AG04449 (cell line): ENCODE results near the gene LZTR1.
"Not testable (repeated sequence)": the region's sequence is repeated elsewhere in the genome, so short reads cannot be mapped to it uniquely, and the experiment has no call there.

Experiments used
- CTCF ChIA-PET: fragments of 350-600 bp; formaldehyde crosslinking; extraction: SDS; loops from one replicate; lab custom pipeline; 2021; ENCODE audit warnings: antibody characterized with exemption; lab: Yijun Ruan, JAX
- POLR2A ChIA-PET: fragments of 400-600, 350-600 bp; formaldehyde crosslinking; extraction: SDS; loops from one replicate; lab custom pipeline; 2020; ENCODE audit warnings: antibody characterized with exemption, inconsistent platforms; lab: Yijun Ruan, JAX
- DNase-seq: peaks from one replicate; pipeline ENCODE4 v3.0.0-alpha.2; 2010; ENCODE audit warnings: low read depth, low spot score
- H3K4me3 ChIP-seq: 2 replicates; pipeline ENCODE4 v1.5.1; 2011; ENCODE audit warnings: low read depth, mild to moderate bottlenecking, control low read depth, low read length
- CTCF ChIP-seq: IDR thresholded peaks from one replicate; pipeline ENCODE4 v1.5.1; 2011; ENCODE audit warnings: mild to moderate bottlenecking, moderate library complexity, low read length, control low read depth, inconsistent platforms; ENCODE audit not compliant: insufficient read depth; ENCODE audit errors: missing control alignments

LZTR1 gene

GRCh38 chr22:20970939-20971657 lies 11.0 kb upstream of the LZTR1 start:
- POLR2A ChIA-PET = no interaction called here
- CTCF ChIA-PET = interaction anchor here (2.2 to 5.8 kb wide), 3 partner anchors 10 to 85 kb away, joined by 5 to 80 read pairs (median 29); partner anchors contain the start of gene LZTR1
- no peak overlapping the region for H3K4me3 ChIP-seq
- no peak for DNase-seq
- TF ChIP-seq CTCF = no peak

DNA sequence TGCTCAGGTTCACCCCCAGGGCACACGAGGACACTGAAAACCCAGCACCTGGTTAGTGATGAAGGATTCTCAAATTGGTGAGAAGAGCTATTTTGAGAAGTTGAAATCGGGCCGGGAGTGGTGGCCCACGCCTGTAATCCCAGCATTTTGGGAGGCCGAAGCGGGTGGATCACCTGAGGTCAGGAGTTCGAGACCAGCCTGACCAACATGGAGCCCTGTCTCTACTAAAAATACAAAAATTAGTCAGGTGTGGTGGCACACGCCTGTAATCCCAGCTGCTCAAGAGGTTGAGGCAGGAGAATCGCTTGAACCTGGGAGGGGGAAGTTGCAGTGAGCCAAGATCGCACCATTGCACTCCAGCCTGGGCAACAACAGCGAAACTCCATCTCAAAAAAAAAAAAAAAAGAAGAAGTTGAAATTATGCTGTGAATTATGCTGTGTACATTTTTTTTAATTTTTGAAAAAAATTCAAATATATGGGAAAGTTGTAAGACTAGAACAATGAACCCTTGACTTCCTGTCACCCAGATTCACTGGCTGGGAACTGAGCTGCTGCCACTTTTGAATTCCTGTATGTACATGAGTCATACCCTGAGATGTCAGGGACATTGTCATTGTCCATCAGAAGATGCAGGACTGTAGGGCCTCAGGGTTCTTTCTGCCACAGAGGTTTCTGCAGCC lies 9.9 kb upstream of the LZTR1 start:
- CTCF ChIA-PET = interaction anchor here (0.7 to 5.8 kb wide), 3 partner anchors 9 to 39 kb away, joined by 3 to 80 read pairs (median 29); partner anchors contain the start of gene LZTR1
- DNase-seq, POLR2A ChIA-PET, H3K4me3 ChIP-seq: not testable (repeated sequence)

GRCh38 chr22:20972933-20973577 lies 9.0 kb upstream of the LZTR1 start:
- DNase-seq = no peak
- no peak overlapping the region for H3K4me3 ChIP-seq
- ChIA-PET POLR2A (interaction anchor here (1.4 kb wide), 1 partner anchor 9 kb away, joined by 3 read pairs; the partner anchor contains the start of gene LZTR1), CTCF (interaction anchor here (0.7 to 5.8 kb wide), 4 partner anchors 8 to 45 kb away, joined by 3 to 80 read pairs (median 16); partner anchors contain the start of gene LZTR1)
- no peak for TF ChIP-seq CTCF

DNA sequence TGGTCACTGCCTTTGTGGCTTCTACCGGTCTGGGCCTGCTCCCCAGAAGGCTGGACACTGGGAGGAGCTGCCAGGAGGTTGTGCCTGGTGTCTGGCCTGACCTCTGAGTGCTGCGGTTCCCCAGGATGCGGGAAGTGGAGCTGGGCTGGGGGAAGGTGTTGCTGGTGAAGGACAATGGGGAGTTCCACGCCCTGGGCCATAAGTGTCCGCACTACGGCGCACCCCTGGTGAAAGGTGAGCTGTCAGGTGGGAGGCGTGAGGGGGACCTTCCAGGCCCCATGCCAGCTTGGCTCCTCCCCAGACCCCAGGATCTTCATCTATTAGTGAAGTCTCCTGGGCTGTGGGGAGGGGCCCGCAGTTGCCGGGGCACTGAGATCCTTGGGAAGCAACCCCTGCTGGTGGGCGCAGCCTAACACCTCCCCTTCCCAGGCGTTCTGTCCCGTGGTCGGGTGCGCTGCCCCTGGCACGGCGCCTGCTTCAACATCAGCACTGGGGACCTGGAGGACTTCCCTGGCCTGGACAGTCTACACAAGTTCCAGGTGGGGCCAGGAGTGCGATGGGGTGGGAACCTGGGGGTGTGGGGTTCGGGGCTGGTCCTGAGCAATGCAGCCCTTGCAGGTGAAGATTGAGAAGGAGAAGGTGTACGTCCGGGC lies 8.3 kb upstream of the LZTR1 start:
- no peak for DNase-seq
- CTCF ChIA-PET = interaction anchor here (4.6 to 5.8 kb wide), 2 partner anchors 7 to 14 kb away, joined by 29 to 80 read pairs; partner anchors contain the start of gene LZTR1
- H3K4me3 ChIP-seq = no peak overlapping the region
- TF ChIP-seq CTCF = no peak
- POLR2A ChIA-PET = interaction anchor here (1.4 kb wide), 1 partner anchor 8 kb away, joined by 3 read pairs; the partner anchor contains the start of gene LZTR1

DNA sequence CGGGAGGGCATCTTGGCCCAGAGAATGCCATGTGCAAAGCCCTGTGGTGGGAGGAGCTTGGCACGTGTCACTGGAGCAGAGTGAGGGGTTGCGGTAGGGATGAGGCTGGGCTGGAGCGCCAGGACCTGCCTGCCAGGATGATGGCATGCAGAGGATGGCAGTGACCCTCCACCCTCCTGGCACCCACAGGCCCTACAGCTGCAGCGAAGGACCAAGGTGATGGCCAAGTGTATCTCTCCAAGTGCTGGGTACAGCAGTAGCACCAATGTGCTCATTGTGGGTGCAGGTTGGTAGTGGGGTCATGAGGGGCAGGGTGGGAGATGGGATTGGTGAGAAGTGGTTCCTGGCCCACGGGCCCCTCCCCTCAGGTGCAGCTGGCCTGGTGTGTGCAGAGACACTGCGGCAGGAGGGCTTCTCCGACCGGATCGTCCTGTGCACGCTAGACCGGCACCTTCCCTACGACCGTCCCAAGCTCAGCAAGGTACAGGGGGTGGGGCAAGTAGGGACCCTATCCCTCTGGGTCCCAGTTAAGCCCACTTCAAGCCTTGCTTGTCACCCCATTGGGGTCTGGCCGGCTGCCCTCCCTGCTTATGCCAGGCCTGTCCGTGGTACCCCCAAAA lies 7.7 kb upstream of the LZTR1 start:
- ChIA-PET POLR2A (no interaction called here), CTCF (interaction anchor here (1.4 to 5.8 kb wide), 2 partner anchors 15 to 89 kb away, joined by 3 to 80 read pairs; no protein-coding TSS in a partner anchor)
- no peak for TF ChIP-seq CTCF
- no peak for DNase-seq
- H3K4me3 ChIP-seq = no peak overlapping the region
